NCI-H526 (cell line): ENCODE results near the gene MRPL55.

Source experiments
- DNase-seq, 2 experiments: peaks; one replicate each; lab custom pipeline; 2025; lab: John Stamatoyannopoulos, UW

Gene MRPL55

GRCh38 chr1:228101614-228101993 lies 7.5 kb downstream of the MRPL55 start:
- no peak for DNase-seq

- DNase-seq: no peak
Observed at GRCh38 chr1:228100822-228101613, 8.1 kb downstream of the MRPL55 start.

DNA sequence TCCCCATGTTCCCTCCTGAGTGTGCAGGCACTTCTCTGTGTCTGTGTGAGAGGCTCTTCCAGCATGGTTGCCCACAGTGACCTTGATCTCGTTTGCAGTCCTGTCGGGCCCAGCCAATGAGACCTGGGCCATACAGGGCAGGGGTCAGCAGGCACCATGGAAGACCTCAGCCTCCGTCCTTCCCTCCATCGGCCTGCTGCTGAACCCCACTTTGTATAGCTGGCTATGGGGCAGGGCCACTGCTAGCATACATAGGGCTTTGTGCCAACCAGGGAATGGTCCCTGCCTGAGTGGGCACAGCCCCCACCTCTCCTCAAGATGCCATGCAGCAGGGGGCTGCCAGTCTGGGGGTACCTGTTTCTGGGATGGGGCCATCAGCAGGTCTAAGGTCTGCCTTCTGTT lies 9.8 kb downstream of the MRPL55 start:
- DNase-seq: no peak

- DNase-seq: no peak
Observed at GRCh38 chr1:228098323-228098931, 10.7 kb downstream of the MRPL55 start.

GRCh38 chr1:228097333-228098081 lies 11.6 kb downstream of the MRPL55 start:
- DNase-seq: no peak

DNA sequence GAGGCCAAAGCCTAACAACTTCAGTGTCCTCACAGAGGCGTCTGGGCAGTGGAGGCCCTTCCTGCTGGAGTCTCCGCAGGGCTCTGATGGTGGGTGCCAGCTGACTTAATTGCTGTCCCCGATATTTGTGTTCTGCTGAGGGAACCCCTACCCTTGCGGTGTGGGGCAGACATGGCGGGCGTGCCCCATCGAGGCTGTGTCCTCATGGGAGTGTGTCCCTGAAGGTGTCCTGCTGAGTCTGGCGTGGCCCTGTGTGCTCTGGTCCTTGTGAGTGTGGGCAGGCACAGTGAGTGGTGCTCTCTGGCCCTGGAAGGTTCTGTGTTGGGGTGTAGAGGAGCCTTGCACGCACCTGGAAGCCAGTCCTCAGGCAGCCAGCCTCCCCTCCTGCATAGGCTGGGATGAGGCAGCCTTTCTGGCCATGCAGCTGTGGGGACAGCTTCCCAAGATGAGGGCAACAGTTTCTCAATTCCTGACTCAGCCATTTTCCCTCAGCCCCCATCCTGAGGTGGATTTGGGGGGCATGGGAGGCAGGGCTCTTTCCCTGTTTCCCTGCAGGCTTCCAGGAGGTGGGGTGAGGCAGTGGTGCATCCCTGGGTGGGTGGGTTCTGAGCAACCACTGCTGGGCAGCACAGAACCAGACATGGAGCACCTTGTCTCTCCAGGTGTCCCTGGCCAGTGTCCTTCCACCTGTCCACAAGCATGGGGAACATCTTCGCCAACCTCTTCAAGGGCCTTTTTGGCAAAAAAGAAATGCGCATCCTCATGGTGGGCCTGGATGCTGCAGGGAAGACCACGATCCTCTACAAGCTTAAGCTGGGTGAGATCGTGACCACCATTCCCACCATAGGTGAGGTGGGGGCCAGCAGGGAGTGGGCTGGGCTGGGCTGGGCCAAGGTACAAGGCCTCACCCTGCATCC lies 12.4 kb downstream of the MRPL55 start:
- no peak for DNase-seq

GRCh38 chr1:228095938-228096337 lies 13.2 kb downstream of the MRPL55 start:
- DNase-seq: no peak

GRCh38 chr1:228095161-228095560 lies 13.9 kb downstream of the MRPL55 start:
- DNase-seq: no peak

GRCh38 chr1:228094432-228095016 lies 14.6 kb downstream of the MRPL55 start:
- no peak for DNase-seq

DNA sequence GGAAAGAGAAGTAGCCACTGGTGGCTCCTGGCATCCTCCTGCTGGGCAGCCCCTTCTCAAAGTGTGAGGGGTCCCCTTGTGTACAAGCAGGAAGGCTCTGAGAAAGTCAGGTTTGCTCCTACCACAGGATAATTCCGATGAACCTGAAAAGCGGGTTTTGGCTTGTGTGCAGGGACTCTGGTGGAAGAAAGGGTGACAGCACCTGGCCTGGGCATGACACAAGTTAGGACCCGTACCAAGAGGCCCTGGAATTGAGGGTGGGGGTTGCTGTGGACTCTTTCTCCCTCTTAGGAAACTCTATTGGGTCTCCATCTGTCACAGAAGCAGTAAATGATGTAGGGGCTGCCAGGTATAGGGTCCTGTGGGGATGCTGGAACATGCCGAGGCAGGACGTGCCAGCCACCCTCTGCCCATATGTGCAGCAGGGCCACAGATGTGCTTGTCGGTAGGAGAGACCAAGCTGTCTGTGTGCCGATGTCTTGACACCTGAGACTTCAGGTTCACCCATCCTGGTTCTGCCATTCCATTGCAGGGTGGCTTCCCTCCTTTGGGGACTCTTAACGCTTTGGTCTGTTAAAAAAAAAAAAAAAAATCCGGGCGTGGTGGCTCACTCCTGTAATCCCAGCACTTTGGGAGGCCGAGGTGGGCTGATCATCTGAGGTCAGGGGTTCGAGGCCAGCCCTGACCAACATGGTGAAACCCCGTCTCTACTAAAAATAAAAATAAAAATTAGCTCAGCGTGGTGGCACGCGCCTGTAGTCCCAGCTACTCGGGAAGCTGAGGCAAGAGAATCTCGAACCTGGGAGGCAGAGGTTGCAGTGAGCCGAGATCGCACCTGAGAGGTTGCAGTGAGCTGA lies 15.8 kb downstream of the MRPL55 start:
- DNase-seq: no peak

DNA sequence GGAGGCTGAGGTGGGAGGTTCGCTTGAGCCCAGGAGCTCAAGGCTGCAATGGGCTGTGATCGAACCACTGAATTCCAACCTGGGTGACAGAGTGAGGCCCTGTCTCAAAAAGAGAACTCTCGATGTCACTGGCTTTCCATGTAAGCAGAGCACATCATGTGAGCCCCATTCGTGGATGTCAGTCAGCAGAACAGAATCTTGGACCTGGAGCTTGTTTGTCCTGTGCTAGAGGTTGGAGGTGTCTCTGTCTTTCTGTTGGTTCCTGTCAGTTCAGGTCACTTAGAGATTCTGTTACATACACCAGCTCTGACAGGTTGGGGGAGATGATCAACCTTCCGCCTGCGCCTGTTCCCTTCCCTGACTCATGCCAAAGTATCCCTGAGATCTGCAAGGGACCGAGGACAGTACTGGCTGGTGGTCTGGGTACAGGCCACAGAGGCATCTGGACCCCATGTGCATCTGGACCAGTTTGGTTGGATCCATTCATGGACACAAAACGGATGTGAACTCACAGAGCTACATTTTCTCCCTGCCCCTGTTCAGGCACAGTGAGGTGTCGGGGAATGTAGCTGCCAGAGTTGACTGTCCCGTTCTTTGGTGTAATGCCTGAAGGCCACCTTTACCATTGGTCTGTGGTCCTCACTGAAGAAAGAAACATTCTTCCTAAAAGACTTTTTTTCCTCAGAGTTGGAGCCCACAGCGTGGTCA lies 16.6 kb downstream of the MRPL55 start:
- DNase-seq: no peak

DNA sequence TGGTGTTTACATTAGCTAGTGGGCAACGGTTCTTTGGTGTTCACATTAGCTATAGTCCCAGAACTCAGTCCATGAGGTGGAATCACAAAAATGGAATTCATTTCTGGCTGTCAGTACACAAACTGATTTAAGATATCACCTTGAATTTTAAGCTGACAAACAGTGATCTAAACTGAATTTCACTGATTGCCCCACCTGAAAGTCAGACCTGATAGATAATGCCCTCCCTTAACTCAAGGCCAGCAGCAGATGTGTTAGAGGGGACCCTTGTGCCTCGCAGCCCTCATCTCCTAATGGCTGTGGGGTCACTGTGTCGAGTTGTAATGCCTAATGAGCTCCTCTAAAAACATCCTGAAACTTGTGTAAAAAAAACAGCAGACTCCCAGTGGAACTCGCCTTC lies 18.0 kb downstream of the MRPL55 start:
- DNase-seq: no peak

GRCh38 chr1:228090613-228091081 lies 18.5 kb downstream of the MRPL55 start:
- no peak for DNase-seq

GRCh38 chr1:228089519-228090380 lies 19.3 kb downstream of the MRPL55 start:
- no peak for DNase-seq

DNA sequence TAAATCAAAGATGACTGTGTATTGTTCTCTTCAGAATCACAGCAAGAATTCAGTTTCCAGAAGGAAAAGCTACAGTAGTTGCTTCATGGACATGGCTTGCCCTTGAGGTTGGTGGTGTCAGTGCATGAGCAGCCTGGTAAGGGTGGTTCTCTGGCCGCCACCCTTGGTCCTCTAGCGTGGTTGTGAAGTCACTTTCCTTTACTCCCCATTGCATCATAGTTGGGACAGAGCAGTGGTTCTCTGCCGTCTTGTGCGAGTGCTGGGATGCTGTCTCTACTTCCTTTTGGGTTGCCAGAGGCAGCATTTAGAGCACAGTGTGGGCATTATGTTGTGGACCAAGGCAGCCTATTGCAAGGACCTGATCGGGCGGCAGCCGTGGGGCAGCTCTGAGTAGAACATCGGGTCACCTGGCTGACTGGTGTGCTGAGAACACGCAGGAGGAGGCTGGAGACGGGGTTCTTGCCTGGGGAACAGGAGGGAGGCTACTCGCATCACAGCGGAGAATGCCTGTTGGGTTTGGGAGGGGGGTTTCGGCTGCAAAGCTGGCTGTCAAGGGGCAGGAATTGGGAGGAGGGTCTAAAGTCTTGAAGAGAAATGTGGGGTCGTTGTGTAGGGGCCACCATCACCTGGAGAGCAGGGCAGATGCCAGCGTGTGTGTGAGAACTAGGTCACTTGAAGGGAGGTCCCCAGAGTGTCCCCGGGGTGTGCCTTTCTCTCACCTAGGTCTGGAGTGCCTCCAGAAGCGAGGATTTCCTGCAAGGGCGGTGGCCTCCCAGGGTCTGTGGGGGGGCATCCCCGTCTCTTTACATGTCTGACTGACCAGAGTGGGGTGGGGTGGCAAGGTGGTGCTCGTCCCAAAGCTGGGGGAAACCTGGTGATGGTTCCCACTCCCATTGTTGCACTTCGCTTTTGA lies 20.3 kb downstream of the MRPL55 start:
- DNase-seq: no peak

DNA sequence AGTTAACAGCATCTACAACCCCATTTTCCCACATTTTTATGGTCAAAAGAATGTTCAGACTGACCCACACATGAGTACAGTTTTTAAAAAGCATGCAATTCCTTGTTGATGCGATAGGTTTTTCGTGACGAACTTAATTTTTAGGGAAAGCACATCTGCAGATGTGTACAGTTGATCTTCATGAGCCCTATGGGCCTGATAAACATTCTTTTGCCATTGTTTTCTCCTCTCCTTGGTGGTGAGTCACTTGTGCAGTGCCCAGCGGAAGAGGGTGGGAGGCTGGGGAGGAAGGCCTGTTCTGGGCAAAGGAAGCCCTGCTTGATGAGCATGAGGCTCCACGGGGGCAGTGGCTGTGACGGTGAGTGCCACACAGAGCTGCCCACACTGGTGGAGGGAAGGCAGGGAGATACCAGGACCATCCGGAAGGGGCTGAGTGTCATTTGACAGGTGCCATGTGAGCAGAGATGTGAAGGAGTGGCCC lies 21.3 kb downstream of the MRPL55 start:
- DNase-seq: no peak

- no peak for DNase-seq
Observed at GRCh38 chr1:228085287-228085951, 23.7 kb downstream of the MRPL55 start.
